IPS-20b (cell line): ENCODE data around the gene ZNF184.
A peak's percentile ranks its signal among the peaks of the same experiment; 100 is the strongest.

Experiments
- H3K27ac ChIP-seq: one replicate; pipeline ENCODE4 v1.5.1; 2013; ENCODE audit warnings: low read length
- H3K27me3 ChIP-seq: 2 replicates; pipeline ENCODE4 v1.6.1; 2013; ENCODE audit warnings: mild to moderate bottlenecking, low read length, inconsistent platforms; ENCODE audit not compliant: insufficient read depth
- H3K36me3 ChIP-seq: 2 replicates; pipeline ENCODE4 v1.6.1; 2013; ENCODE audit warnings: low read depth, mild to moderate bottlenecking, inconsistent platforms, low read length, moderate library complexity; ENCODE audit not compliant: insufficient read depth
- H3K4me1 ChIP-seq: 2 replicates; pipeline ENCODE4 v1.6.1; 2013; ENCODE audit warnings: mild to moderate bottlenecking, control low read depth, inconsistent platforms, low read length, moderate library complexity; ENCODE audit not compliant: insufficient read depth
- H3K4me3 ChIP-seq: 2 replicates; pipeline ENCODE4 v1.5.1; 2013; ENCODE audit warnings: mild to moderate bottlenecking, low read length, inconsistent platforms
- H3K9ac ChIP-seq: 2 replicates; pipeline ENCODE4 v1.6.1; 2013; ENCODE audit warnings: low read depth, mild to moderate bottlenecking, inconsistent platforms, low read length, moderate library complexity
- H3K9me3 ChIP-seq: 2 replicates; pipeline ENCODE4 v1.6.1; 2013; ENCODE audit warnings: mild to moderate bottlenecking, low read depth, low read length, inconsistent platforms; ENCODE audit not compliant: insufficient read depth

The ZNF184 gene

GRCh38 chr6:27472617-27473400 is at the start of gene ZNF184:
Gene ZNF184, minus strand, starts transcription at chr6:27473105. Its CDS starts 811 bp downstream, at chr6:27472294.
- peaks cover 3% of the 10 kb centered on the region; the same call in 1 of the 2 replicates for H3K4me1 ChIP-seq
- no peaks in the 10 kb centered on the region for H3K9me3 ChIP-seq
- peaks cover 8% of the 10 kb centered on the region; the same call in 1 of the 2 replicates for H3K36me3 ChIP-seq
- peak within 1 kb of the TSS; percentile 82 for H3K4me3 ChIP-seq
- H3K27me3 ChIP-seq = peaks cover 10% of the 10 kb centered on the region; the same call in 1 of the 2 replicates
- peak within 1 kb of the TSS; percentile 88 for H3K9ac ChIP-seq
- H3K27ac ChIP-seq = peak within 1 kb of the TSS; percentile 74

GRCh38 chr6:27518881-27519795 is 46.2 kb upstream of the ZNF184 start:
- Histone ChIP-seq H3K4me3 (peak overlapping the region; percentile 96), H3K27me3 (peaks cover 10% of the 10 kb centered on the region; the same call in 1 of the 2 replicates), H3K9ac (peak overlapping the region; percentile 78; the same call in 1 of the 2 replicates), H3K9me3 (no peaks in the 10 kb centered on the region), H3K36me3 (no peaks in the 10 kb centered on the region), H3K27ac (no peak overlapping the region), H3K4me1 (no peaks in the 10 kb centered on the region)

- Histone ChIP-seq H3K4me3 (peak overlapping the region; percentile 96), H3K4me1 (no peaks in the 10 kb centered on the region), H3K27me3 (peaks cover 14% of the 10 kb centered on the region; the same call in 1 of the 2 replicates), H3K36me3 (no peaks in the 10 kb centered on the region), H3K9me3 (no peaks in the 10 kb centered on the region), H3K9ac (peak overlapping the region; percentile 78; the same call in 1 of the 2 replicates), H3K27ac (no peak overlapping the region)
These were observed 45.3 kb upstream of the ZNF184 start for GRCh38 chr6:27517928-27518787.

- no peak overlapping the region for H3K27ac ChIP-seq
- no peaks in the 10 kb centered on the region for H3K9me3 ChIP-seq
- H3K4me1 ChIP-seq = no peaks in the 10 kb centered on the region
- no peak overlapping the region for H3K4me3 ChIP-seq
- H3K36me3 ChIP-seq = no peaks in the 10 kb centered on the region
- no peak overlapping the region for H3K9ac ChIP-seq
- peaks cover 14% of the 10 kb centered on the region; the same call in 1 of the 2 replicates for H3K27me3 ChIP-seq
These were observed 44.3 kb upstream of the ZNF184 start for GRCh38 chr6:27517238-27517637.

GRCh38 chr6:27514906-27515495 is 42.1 kb upstream of the ZNF184 start:
- peaks cover 14% of the 10 kb centered on the region; the same call in 1 of the 2 replicates for H3K27me3 ChIP-seq
- no peaks in the 10 kb centered on the region for H3K4me1 ChIP-seq
- H3K4me3 ChIP-seq = peak overlapping the region; percentile 48; the same call in 1 of the 2 replicates
- no peaks in the 10 kb centered on the region for H3K9me3 ChIP-seq
- H3K36me3 ChIP-seq = no peaks in the 10 kb centered on the region
- H3K9ac ChIP-seq = no peak overlapping the region
- H3K27ac ChIP-seq = no peak overlapping the region

- no peaks in the 10 kb centered on the region for H3K4me1 ChIP-seq
- H3K4me3 ChIP-seq = no peak overlapping the region
- H3K36me3 ChIP-seq = no peaks in the 10 kb centered on the region
- no peaks in the 10 kb centered on the region for H3K9me3 ChIP-seq
- peaks cover 14% of the 10 kb centered on the region; the same call in 1 of the 2 replicates for H3K27me3 ChIP-seq
- no peak overlapping the region for H3K27ac ChIP-seq
- no peak overlapping the region for H3K9ac ChIP-seq
These were observed 39.6 kb upstream of the ZNF184 start for GRCh38 chr6:27512525-27512924.

- Histone ChIP-seq H3K9me3 (no peaks in the 10 kb centered on the region), H3K36me3 (no peaks in the 10 kb centered on the region), H3K27me3 (no peaks in the 10 kb centered on the region), H3K9ac (no peak overlapping the region), H3K27ac (no peak overlapping the region), H3K4me3 (no peak overlapping the region), H3K4me1 (peaks cover 4% of the 10 kb centered on the region; the same call in 1 of the 2 replicates)
These were observed 34.4 kb upstream of the ZNF184 start for GRCh38 chr6:27507041-27507956.

GRCh38 chr6:27505209-27506027 is 32.5 kb upstream of the ZNF184 start:
- Histone ChIP-seq H3K27ac (no peak overlapping the region), H3K27me3 (peaks cover 7% of the 10 kb centered on the region; the same call in 1 of the 2 replicates), H3K4me1 (peaks cover 4% of the 10 kb centered on the region; the same call in 1 of the 2 replicates), H3K9ac (no peak overlapping the region), H3K4me3 (peak overlapping the region; percentile 21; the same call in 1 of the 2 replicates), H3K9me3 (no peaks in the 10 kb centered on the region), H3K36me3 (no peaks in the 10 kb centered on the region)

GRCh38 chr6:27503436-27504030 is 30.6 kb upstream of the ZNF184 start:
- Histone ChIP-seq H3K36me3 (no peaks in the 10 kb centered on the region), H3K9me3 (no peaks in the 10 kb centered on the region), H3K4me1 (peaks cover 4% of the 10 kb centered on the region; the same call in 1 of the 2 replicates), H3K4me3 (peak overlapping the region; percentile 92), H3K9ac (peak overlapping the region; percentile 81; the same call in 1 of the 2 replicates), H3K27me3 (peaks cover 7% of the 10 kb centered on the region; the same call in 1 of the 2 replicates), H3K27ac (no peak overlapping the region)
